Thoracic aorta (tissue), 2 donors: ENCODE results near the gene COPS6. TPM values are rescaled to one million over a fixed set of nuclear protein-coding genes. Genes with fewer than 3 reads are reported as not detected.

ENCODE experiments used
- ATAC-seq: fragments of 150-250 bp; one replicate; pipeline ENCODE4 v1.8.0; 2017; ENCODE audit warnings: low read depth; ENCODE audit not compliant: insufficient number of reproducible peaks, low FRiP score
- DNase-seq: peaks from one replicate; pipeline ENCODE4 v3.0.0-alpha.2; 2020; ENCODE audit warnings: low spot score
- H3K27ac ChIP-seq, 2 donors: fragments of 200-600 bp; sonication (generic); 1 replicate in 1 of 2; 2 replicates in 1 of 2; pipeline ENCODE4 v1.5.1; 2016; ENCODE audit warnings: mild to moderate bottlenecking in 2 of 2, moderate library complexity in 2 of 2
- H3K27me3 ChIP-seq: fragments of 200-600 bp; sonication (generic); replicated peaks from 2 replicates; pipeline ENCODE4 v1.6.0; 2016; ENCODE audit warnings: mild to moderate bottlenecking; ENCODE audit not compliant: insufficient read depth
- H3K36me3 ChIP-seq: fragments of 200-600 bp; sonication (generic); one replicate; pipeline ENCODE4 v1.5.1; 2016
- H3K4me1 ChIP-seq, 2 donors: fragments of 200-600 bp; sonication (generic); 1 replicate in 1 of 2; 2 replicates in 1 of 2; pipeline versions ENCODE4 v1.5.1 to v1.6.0; 2016; ENCODE audit warnings: low read depth in 2 of 2, mild to moderate bottlenecking in 1 of 2; ENCODE audit not compliant: control insufficient read depth in 1 of 2
- H3K4me3 ChIP-seq: fragments of 200-600 bp; sonication (generic); 2 replicates; pipeline ENCODE4 v1.5.1; 2016; ENCODE audit warnings: mild to moderate bottlenecking
- H3K9me3 ChIP-seq: fragments of 200-600 bp; sonication (generic); 2 replicates; pipeline ENCODE4 v1.5.1; 2016
- total RNA-seq, 2 donors: library from RNA; depleted of rRNA; stranded (reverse); fragments of >200 nt; gene quantifications; one replicate each; pipeline versions ENCODE4 v1.1.0 to v1.2.3, GENCODE V29; 2016
- TF ChIP-seq, protein P1 (sequence below): fragments of 200-600 bp; sonication (generic); IDR thresholded peaks from one replicate; pipeline ENCODE4 v1.5.1; 2019; ENCODE audit warnings: antibody characterized with exemption

Gene COPS6
- total RNA-seq, 2 donors from 2014 or later, result 40.4 to 76.2 TPM

- Histone ChIP-seq H3K36me3 (no peaks in the 10 kb centered on the region), H3K27ac (no peak overlapping the region), H3K27me3 (no peaks in the 10 kb centered on the region), H3K4me3 (no peak overlapping the region), H3K9me3 (no peaks in the 10 kb centered on the region), H3K4me1 (peaks cover 19 to 31% of the 10 kb centered on the region in 2 donors)
- TF ChIP-seq, protein P1, sequence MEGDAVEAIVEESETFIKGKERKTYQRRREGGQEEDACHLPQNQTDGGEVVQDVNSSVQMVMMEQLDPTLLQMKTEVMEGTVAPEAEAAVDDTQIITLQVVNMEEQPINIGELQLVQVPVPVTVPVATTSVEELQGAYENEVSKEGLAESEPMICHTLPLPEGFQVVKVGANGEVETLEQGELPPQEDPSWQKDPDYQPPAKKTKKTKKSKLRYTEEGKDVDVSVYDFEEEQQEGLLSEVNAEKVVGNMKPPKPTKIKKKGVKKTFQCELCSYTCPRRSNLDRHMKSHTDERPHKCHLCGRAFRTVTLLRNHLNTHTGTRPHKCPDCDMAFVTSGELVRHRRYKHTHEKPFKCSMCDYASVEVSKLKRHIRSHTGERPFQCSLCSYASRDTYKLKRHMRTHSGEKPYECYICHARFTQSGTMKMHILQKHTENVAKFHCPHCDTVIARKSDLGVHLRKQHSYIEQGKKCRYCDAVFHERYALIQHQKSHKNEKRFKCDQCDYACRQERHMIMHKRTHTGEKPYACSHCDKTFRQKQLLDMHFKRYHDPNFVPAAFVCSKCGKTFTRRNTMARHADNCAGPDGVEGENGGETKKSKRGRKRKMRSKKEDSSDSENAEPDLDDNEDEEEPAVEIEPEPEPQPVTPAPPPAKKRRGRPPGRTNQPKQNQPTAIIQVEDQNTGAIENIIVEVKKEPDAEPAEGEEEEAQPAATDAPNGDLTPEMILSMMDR, result no peak
- DNase-seq, result no peak
- ATAC-seq, result no peak
These were observed 3.3 kb upstream of the COPS6 start for GRCh38 chr7:100085515-100085914.

DNA sequence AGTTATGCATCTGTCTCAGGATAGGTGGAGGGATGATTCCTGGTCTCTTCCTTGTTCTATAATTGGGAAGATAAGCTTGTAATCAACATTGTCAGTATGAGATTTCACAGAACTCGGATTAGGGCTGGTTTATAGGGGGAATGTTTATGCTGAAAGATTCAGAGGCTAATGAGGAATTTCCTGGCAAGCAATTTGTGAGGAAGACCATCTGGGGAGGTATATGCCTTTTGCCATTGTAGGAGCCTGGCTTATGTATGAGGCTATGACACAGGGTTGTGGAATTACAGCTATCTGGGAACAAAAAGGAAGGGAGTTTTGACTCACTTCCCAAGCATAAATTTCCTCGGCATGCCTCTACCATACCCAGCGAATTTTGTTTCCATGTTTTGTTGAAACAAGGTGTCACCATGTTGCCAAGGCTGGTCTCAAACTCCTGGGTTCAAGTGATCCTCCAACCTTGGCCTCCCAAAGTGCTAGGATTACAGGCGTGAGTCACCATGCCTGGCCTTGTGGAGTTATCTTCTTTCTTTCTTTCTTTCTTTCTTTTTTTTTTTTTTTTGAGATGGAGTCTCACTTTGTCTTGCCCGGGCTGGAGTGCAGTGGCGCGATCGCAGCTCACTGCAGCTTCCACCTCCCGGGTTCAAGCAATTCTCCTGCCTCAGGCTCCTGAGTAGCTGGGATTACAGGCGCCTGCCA is 1.6 kb upstream of the COPS6 start:
- Histone ChIP-seq H3K27ac (peak overlapping the region in 1 of 2 donors; percentile 72), H3K9me3 (no peaks in the 10 kb centered on the region), H3K27me3 (no peaks in the 10 kb centered on the region), H3K36me3 (peaks cover 16% of the 10 kb centered on the region), H3K4me1 (peaks cover 12 to 22% of the 10 kb centered on the region in 2 donors), H3K4me3 (no peak overlapping the region)
- DNase-seq, result no peak
- TF ChIP-seq, protein P1, result no peak
- no peak for ATAC-seq

DNA sequence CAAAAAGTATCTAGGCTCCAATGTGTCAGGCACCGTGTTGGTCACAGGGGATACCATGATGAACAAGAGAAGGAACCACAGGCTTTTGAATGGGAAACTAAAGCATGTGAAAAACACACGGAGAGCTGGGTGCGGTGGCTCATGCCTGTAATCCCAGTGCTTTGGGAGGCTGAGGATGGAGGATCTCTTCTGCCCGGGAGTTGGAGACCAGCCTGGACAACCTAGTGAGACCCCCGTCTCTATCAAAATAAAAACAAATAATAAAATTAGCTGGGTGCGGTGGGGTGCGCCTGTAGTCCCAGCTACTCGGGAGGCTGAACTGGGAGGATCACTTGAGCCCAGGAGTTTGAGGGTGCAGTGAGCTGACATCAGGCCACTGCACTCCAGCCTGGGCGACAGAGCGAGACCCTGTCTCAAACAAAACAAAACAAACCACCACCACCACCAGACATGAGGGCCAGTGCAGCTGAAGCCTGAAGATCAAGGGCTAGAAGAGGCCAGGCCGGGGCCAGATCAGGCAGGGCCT is 611 bp upstream of the COPS6 start:
- TF ChIP-seq, protein P1, result no peak
- no peak for ATAC-seq
- Histone ChIP-seq H3K36me3 (peaks cover 21% of the 10 kb centered on the region), H3K27me3 (no peaks in the 10 kb centered on the region), H3K4me1 (peaks cover 11 to 15% of the 10 kb centered on the region in 2 donors), H3K4me3 (peak overlapping the region; percentile 80), H3K27ac (peak overlapping the region; percentile 72), H3K9me3 (no peaks in the 10 kb centered on the region)
- DNase-seq, result no peak

- Histone ChIP-seq H3K27ac (peak overlapping the region; percentile 72), H3K9me3 (no peaks in the 10 kb centered on the region), H3K4me1 (peaks cover 11 to 15% of the 10 kb centered on the region in 2 donors), H3K36me3 (peaks cover 31% of the 10 kb centered on the region), H3K27me3 (no peaks in the 10 kb centered on the region), H3K4me3 (peak overlapping the region; percentile 80)
- DNase-seq (no peak), ATAC-seq (no peak)
- TF ChIP-seq, protein P1, result no peak
These were observed 858 bp downstream of the COPS6 start for GRCh38 chr7:100089458-100090196.
